K562 (cell line): ENCODE results near the gene WDR3. TPM values are rescaled to one million over a fixed set of nuclear protein-coding genes. Genes with fewer than 3 reads are reported as not detected.

Source experiments
- ATAC-seq: fragments of 200-7000 bp; cut with Tn5 transposase; 3 replicates; pipeline ENCODE4 v1.9.1; 2020; ENCODE audit warnings: moderate library complexity
- BruUV-seq: library from RNA; stranded (reverse); fragments of 400-500 nt; replicated peaks from 2 replicates; lab custom pipeline; 2021; lab: Mats Ljungman, UMichigan
- CTCF ChIA-PET: fragments of 300-600 bp; formaldehyde crosslinking; extraction: SDS; loops from one replicate; lab custom pipeline; 2021; ENCODE audit warnings: low intra/inter-chr PET ratio; lab: Yijun Ruan, JAX
- POLR2A ChIA-PET: fragments of 300-600, 350-650 bp; sonication (Branson Sonifier 250); formaldehyde crosslinking; extraction: SDS; loops from one replicate; lab custom pipeline; 2021; ENCODE audit warnings: antibody characterized with exemption, inconsistent platforms; lab: Yijun Ruan, JAX
- DNase-seq, 4 experiments: peaks; one replicate each; pipeline versions ENCODE4 v3.0.0 to v3.0.0-alpha.2; 2011 to 2018; ENCODE audit warnings: low spot score in 3 of 4, mixed read lengths in 3 of 4; ENCODE audit errors: extremely low read depth in 1 of 4
- FAIRE-seq: peaks from 2 replicates; lab custom pipeline; 2011; peaks lifted over from hg19 to GRCh38; lab: Jason Lieb, UNC
- H2AFZ ChIP-seq: 2 replicates; pipeline ENCODE4 v1.6.0; 2011; ENCODE audit warnings: low read depth, low read length, control low read depth, inconsistent platforms
- H3K27ac ChIP-seq: fragments of 200-600 bp; 3 replicates; pipeline ENCODE4 v1.8.0; 2011; ENCODE audit warnings: low read depth, mild to moderate bottlenecking, control low read depth, inconsistent platforms, low read length, moderate library complexity, mixed read lengths; ENCODE audit errors: extremely low read depth
- H3K27me3 ChIP-seq, 2 experiments: fragments of 300-600 bp in 1 of 2; 2 replicates in 1 of 2; 3 replicates in 1 of 2; pipeline versions ENCODE4 v1.6.0 to v1.8.0; 2011; ENCODE audit warnings: inconsistent platforms in 2 of 2, low read length in 2 of 2, mild to moderate bottlenecking in 1 of 2, mixed read lengths in 1 of 2, moderate library complexity in 1 of 2; ENCODE audit not compliant: control insufficient read depth in 2 of 2, insufficient read depth in 2 of 2
- H3K36me3 ChIP-seq: fragments of 300-600 bp; 3 replicates; pipeline ENCODE4 v1.8.0; 2011; ENCODE audit warnings: mild to moderate bottlenecking, low read length, inconsistent platforms; ENCODE audit not compliant: control insufficient read depth, insufficient read depth
- H3K4me1 ChIP-seq, 2 experiments: fragments of 200-600 bp in 1 of 2; replicated peaks in 1 of 2; 2 replicates in 1 of 2; 3 replicates in 1 of 2; pipeline versions ENCODE4 v1.5.1 to v1.8.0; 2011; ENCODE audit warnings: inconsistent platforms in 2 of 2, low read length in 2 of 2, mild to moderate bottlenecking in 1 of 2, mixed read lengths in 1 of 2, moderate library complexity in 1 of 2; ENCODE audit not compliant: control insufficient read depth in 2 of 2, insufficient read depth in 2 of 2
- H3K4me2 ChIP-seq: 2 replicates; pipeline ENCODE4 v1.6.1; 2011; ENCODE audit warnings: low read length, control low read depth, inconsistent platforms, mixed read lengths; ENCODE audit not compliant: insufficient read depth
- H3K4me3 ChIP-seq: fragments of 200-600 bp; sonication (generic), shearing (Covaris generic); 2 replicates; pipeline ENCODE4 v1.5.1; 2016; ENCODE audit warnings: control low read depth, inconsistent platforms
- H3K79me2 ChIP-seq: fragments of 200-600 bp; 3 replicates; pipeline ENCODE4 v1.8.0; 2011; ENCODE audit warnings: low read length, inconsistent platforms; ENCODE audit not compliant: control insufficient read depth, insufficient read depth
- H3K9ac ChIP-seq, 2 experiments: 2 replicates each; pipeline versions ENCODE4 v1.6.0 to v1.6.1; 2011; ENCODE audit warnings: low read depth in 2 of 2, low read length in 2 of 2, control low read depth in 1 of 2, inconsistent platforms in 1 of 2, mild to moderate bottlenecking in 1 of 2, mixed read lengths in 1 of 2; ENCODE audit not compliant: insufficient read depth in 1 of 2
- H3K9me1 ChIP-seq: one replicate; pipeline ENCODE4 v1.6.0; 2011; ENCODE audit warnings: inconsistent platforms, mild to moderate bottlenecking, low read length, moderate library complexity; ENCODE audit not compliant: control insufficient read depth, insufficient read depth
- H3K9me3 ChIP-seq: replicated peaks from 2 replicates; pipeline ENCODE4 v1.5.1; 2011; ENCODE audit warnings: low read depth, low read length, inconsistent platforms; ENCODE audit not compliant: control insufficient read depth, insufficient read depth
- H4K20me1 ChIP-seq: replicated peaks from 2 replicates; pipeline ENCODE4 v1.6.1; 2011; ENCODE audit warnings: low read length, inconsistent platforms, mixed read lengths; ENCODE audit not compliant: control insufficient read depth, insufficient read depth
- DDX20 ChIP-seq: fragments of 450-650 bp; IDR thresholded peaks from 2 replicates; pipeline ENCODE4 v1.6.1; 2016; ENCODE audit warnings: missing genetic modification characterization, low read depth, mild to moderate bottlenecking, missing compliant biosample characterization, moderate library complexity
- JUNB ChIP-seq: fragments of 450-650 bp; formaldehyde crosslinking; conservative IDR thresholded peaks from 2 replicates; pipeline ENCODE4 v1.4.0; 2020; ENCODE audit warnings: mild to moderate bottlenecking
- MAZ ChIP-seq, 2 experiments: fragments of 450-650 bp in 1 of 2; sonication (generic) in 1 of 2; formaldehyde crosslinking; IDR thresholded peaks in 1 of 2; conservative IDR thresholded peaks in 1 of 2; 2 replicates each; pipeline versions ENCODE4 v1.4.0 to v1.5.0; 2020; ENCODE audit warnings: mild to moderate bottlenecking in 1 of 2, missing genetic modification reagents in 1 of 2
- MCM2 ChIP-seq: fragments of 450-650 bp; IDR thresholded peaks from 2 replicates; pipeline ENCODE4 v1.6.1; 2017; ENCODE audit warnings: low read depth, mild to moderate bottlenecking
- RCOR1 ChIP-seq, 2 experiments: IDR thresholded peaks; 2 replicates each; pipeline ENCODE4 v1.6.1; 2012; ENCODE audit warnings: low read depth in 2 of 2, low read length in 2 of 2, borderline replicate concordance in 1 of 2, improper control_type of control experiment in 1 of 2
- TRIM24 ChIP-seq, 2 experiments: fragments of 450-650 bp; IDR thresholded peaks; 2 replicates each; pipeline ENCODE4 v1.6.1; 2016
- WGBS: fragments of 100-300 bp; shearing (Covaris generic); methylation state at CpG from one replicate; pipeline ENCODE4 v1.1.6; 2016; ENCODE audit warnings: low coverage, mixed read lengths; ENCODE audit not compliant: insufficient coverage; ENCODE audit errors: missing lambda C conversion rate; 5-methylcytosine and 5-hydroxymethylcytosine counted together
- in situ Hi-C: fragments of 300-500 bp; cut with MboI; formaldehyde crosslinking; loops from 4 replicates; pipeline ENCODE4 v1.15.0; 2018; ENCODE audit warnings: inconsistent platforms, mixed read lengths
- intact Hi-C: fragments of 100-400 bp; cut with micrococcal nuclease; formaldehyde crosslinking; loops from 2 replicates; pipeline ENCODE4 v1.14.2; 2022
- polyA plus RNA-seq, 8 experiments: library from polyadenylated mRNA; depleted of rRNA in 4 of 8; stranded (reverse) in 5 of 8; unstranded in 3 of 8; fragments of >200 nt; fragmentation: Nextera tagmentation in 2 of 8; fragmentation: Illumina TruSeq in 1 of 8; extraction: Ambion mirVana in 2 of 8; extraction: Trizol in 1 of 8; gene quantifications; 2 replicates each; pipeline versions ENCODE4 v1.2.1 to v1.2.3, GENCODE V29; 2011 to 2014; ENCODE audit warnings: inconsistent platforms in 1 of 8, missing spikeins in 1 of 8
- total RNA-seq, 7 experiments: library from RNA; depleted of rRNA in 6 of 7; stranded (reverse); fragments of >200 nt in 6 of 7; fragmentation: Illumina TruSeq in 2 of 7; extraction: Trizol in 2 of 7; gene quantifications; 2 replicates each; pipeline versions ENCODE4 v1.2.1 to v1.2.3, GENCODE V29; 2011 to 2021; ENCODE audit warnings: low replicate concordance in 1 of 7
- TF ChIP-seq, protein P1 (sequence below): sonication (generic); formaldehyde crosslinking; IDR thresholded peaks from 2 replicates; pipeline ENCODE4 v1.5.0; 2020; ENCODE audit warnings: missing genetic modification reagents
- TF ChIP-seq, protein P2 (sequence below): fragments of 450-650 bp; conservative IDR thresholded peaks from 2 replicates; pipeline ENCODE4 v1.6.1; 2016; ENCODE audit warnings: missing genetic modification characterization, low read depth, mild to moderate bottlenecking, control low read depth, missing compliant biosample characterization
- TF ChIP-seq, protein P3 (sequence below): fragments of 450-650 bp; IDR thresholded peaks from 2 replicates; pipeline ENCODE4 v1.6.1; 2016; ENCODE audit warnings: low read depth, mild to moderate bottlenecking, moderate library complexity
- TF ChIP-seq, protein P4 (sequence below): fragments of 250-450 bp; sonication (Bioruptor Pico); IDR thresholded peaks from 2 replicates; pipeline ENCODE4 v1.6.1; 2021; ENCODE audit warnings: mild to moderate bottlenecking
- TF ChIP-seq, protein P5 (sequence below): fragments of 450-650 bp; IDR thresholded peaks from 2 replicates; pipeline ENCODE4 v1.6.1; 2016; ENCODE audit warnings: borderline replicate concordance

Gene WDR3
- total and polyA plus RNA-seq, 9 of the 15 experiments (the other 6 are each of a cell fraction or from before 2014, with no cell fraction given), result 40.6 to 122 (median 76.5) TPM

DNA sequence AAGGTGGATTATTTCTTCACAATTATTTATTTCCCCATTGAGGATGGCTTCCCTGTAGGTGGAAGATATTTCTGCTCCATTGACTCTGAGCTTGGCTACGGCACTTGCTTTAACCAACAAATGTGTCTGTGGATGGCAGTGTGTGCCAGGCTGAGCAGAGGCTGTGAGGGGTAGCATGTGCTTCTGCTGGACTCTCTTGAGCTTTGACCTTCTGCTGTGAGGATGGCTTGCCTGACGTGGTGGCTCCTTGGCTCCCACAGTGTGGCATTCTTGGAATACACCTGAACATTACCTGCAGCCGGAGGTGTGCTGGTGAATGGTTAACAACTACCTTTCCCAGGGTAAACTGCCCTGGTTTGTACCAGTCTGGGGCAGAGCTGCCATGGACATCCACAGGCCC lies 46.8 kb downstream of the WDR3 start:
- Histone ChIP-seq H3K4me3 (no peak overlapping the region), H3K27ac (no peak overlapping the region), H4K20me1 (no peaks in the 10 kb centered on the region), H3K9me3 (no peaks in the 10 kb centered on the region), H3K4me1 (no peaks in the 10 kb centered on the region), H3K9me1 (no peaks in the 10 kb centered on the region), H2AFZ (no peak overlapping the region), H3K36me3 (no peaks in the 10 kb centered on the region), H3K4me2 (no peak overlapping the region), H3K9ac (no peak overlapping the region), H3K27me3 (peaks cover 2 to 4% of the 10 kb centered on the region in 2 experiments; a peak in 3 of 5 replicates), H3K79me2 (no peaks in the 10 kb centered on the region)
- WGBS, result 0% methylated on average over 3 of the region's 3 CpGs
- POLR2A ChIA-PET, result interaction anchor here (0.6 to 2.8 kb wide), 4 partner anchors 9 to 25 kb away, joined by 3 to 14 read pairs (median 6); no protein-coding TSS in a partner anchor
- no peak; the same call in 2 of the 3 replicates for ATAC-seq
- intact Hi-C loops (no loop called here), in situ Hi-C loops (no loop called here)
- TF ChIP-seq, protein P1, sequence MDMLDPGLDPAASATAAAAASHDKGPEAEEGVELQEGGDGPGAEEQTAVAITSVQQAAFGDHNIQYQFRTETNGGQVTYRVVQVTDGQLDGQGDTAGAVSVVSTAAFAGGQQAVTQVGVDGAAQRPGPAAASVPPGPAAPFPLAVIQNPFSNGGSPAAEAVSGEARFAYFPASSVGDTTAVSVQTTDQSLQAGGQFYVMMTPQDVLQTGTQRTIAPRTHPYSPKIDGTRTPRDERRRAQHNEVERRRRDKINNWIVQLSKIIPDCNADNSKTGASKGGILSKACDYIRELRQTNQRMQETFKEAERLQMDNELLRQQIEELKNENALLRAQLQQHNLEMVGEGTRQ, result no peak
- TF ChIP-seq DDX20 (tag) (no peak), RCOR1 (IDR thresholded peaks at IDR 0.05; ENCODE audit: borderline replicate concordance in 1 of 2, low read depth in 2 of 2, low read length in 2 of 2) (no peak), MCM2 (no peak), TRIM24 (IDR thresholded peaks at IDR 0.05) (no peak), MAZ (CRISPR knock-in tag; conservative IDR thresholded peaks at IDR 0.05 in 1 of 2, IDR thresholded peaks at IDR 0.05 in 1 of 2) (no peak), JUNB (CRISPR knock-in tag) (no peak)
- TF ChIP-seq, protein P2, sequence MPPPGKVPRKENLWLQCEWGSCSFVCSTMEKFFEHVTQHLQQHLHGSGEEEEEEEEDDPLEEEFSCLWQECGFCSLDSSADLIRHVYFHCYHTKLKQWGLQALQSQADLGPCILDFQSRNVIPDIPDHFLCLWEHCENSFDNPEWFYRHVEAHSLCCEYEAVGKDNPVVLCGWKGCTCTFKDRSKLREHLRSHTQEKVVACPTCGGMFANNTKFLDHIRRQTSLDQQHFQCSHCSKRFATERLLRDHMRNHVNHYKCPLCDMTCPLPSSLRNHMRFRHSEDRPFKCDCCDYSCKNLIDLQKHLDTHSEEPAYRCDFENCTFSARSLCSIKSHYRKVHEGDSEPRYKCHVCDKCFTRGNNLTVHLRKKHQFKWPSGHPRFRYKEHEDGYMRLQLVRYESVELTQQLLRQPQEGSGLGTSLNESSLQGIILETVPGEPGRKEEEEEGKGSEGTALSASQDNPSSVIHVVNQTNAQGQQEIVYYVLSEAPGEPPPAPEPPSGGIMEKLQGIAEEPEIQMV (tag), result no peak
- TF ChIP-seq, protein P3, sequence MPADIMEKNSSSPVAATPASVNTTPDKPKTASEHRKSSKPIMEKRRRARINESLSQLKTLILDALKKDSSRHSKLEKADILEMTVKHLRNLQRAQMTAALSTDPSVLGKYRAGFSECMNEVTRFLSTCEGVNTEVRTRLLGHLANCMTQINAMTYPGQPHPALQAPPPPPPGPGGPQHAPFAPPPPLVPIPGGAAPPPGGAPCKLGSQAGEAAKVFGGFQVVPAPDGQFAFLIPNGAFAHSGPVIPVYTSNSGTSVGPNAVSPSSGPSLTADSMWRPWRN, result no peak
- TF ChIP-seq, protein P4, sequence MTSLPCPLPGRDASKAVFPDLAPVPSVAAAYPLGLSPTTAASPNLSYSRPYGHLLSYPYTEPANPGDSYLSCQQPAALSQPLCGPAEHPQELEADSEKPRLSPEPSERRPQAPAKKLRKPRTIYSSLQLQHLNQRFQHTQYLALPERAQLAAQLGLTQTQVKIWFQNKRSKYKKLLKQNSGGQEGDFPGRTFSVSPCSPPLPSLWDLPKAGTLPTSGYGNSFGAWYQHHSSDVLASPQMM (CRISPR knock-in tag), result no peak
- TF ChIP-seq, protein P5, sequence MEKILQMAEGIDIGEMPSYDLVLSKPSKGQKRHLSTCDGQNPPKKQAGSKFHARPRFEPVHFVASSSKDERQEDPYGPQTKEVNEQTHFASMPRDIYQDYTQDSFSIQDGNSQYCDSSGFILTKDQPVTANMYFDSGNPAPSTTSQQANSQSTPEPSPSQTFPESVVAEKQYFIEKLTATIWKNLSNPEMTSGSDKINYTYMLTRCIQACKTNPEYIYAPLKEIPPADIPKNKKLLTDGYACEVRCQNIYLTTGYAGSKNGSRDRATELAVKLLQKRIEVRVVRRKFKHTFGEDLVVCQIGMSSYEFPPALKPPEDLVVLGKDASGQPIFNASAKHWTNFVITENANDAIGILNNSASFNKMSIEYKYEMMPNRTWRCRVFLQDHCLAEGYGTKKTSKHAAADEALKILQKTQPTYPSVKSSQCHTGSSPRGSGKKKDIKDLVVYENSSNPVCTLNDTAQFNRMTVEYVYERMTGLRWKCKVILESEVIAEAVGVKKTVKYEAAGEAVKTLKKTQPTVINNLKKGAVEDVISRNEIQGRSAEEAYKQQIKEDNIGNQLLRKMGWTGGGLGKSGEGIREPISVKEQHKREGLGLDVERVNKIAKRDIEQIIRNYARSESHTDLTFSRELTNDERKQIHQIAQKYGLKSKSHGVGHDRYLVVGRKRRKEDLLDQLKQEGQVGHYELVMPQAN, result no peak
- CTCF ChIA-PET, result no interaction called here
- no peak for FAIRE-seq
- no peak for DNase-seq
- BruUV-seq, result no TSS peak
